Epidermal melanocyte (primary cell): ENCODE results near the gene FBXL14.
"Not testable (repeated sequence)": the region's sequence is repeated elsewhere in the genome, so short reads cannot be mapped to it uniquely, and the experiment has no call there.

Source experiments
- DNase-seq: peaks from one replicate; pipeline ENCODE4 v3.0.0; 2011; ENCODE audit warnings: low spot score; ENCODE audit not compliant: insufficient read length

The FBXL14 gene

GRCh38 chr12:1619587-1619986 lies 25.2 kb upstream of the FBXL14 start:
- DNase-seq = no peak

GRCh38 chr12:1619159-1619558 lies 24.8 kb upstream of the FBXL14 start:
- no peak for DNase-seq

- no peak for DNase-seq
Measured at GRCh38 chr12:1618489-1618888, 24.1 kb upstream of the FBXL14 start.

- DNase-seq = no peak
Measured at GRCh38 chr12:1616233-1617066, 22.1 kb upstream of the FBXL14 start.

- no peak for DNase-seq
Measured at GRCh38 chr12:1614360-1614759, 20.0 kb upstream of the FBXL14 start.

- no peak for DNase-seq
Measured at GRCh38 chr12:1613860-1614259, 19.5 kb upstream of the FBXL14 start.

- DNase-seq = no peak
Measured at GRCh38 chr12:1611803-1612572, 17.6 kb upstream of the FBXL14 start.

- DNase-seq = no peak
Measured at GRCh38 chr12:1610072-1610643, 15.8 kb upstream of the FBXL14 start.

- DNase-seq = no peak
Measured at GRCh38 chr12:1608713-1609119, 14.3 kb upstream of the FBXL14 start.

- no peak for DNase-seq
Measured at GRCh38 chr12:1607940-1608712, 13.7 kb upstream of the FBXL14 start.

GRCh38 chr12:1606021-1606622 lies 11.7 kb upstream of the FBXL14 start:
- DNase-seq = no peak

- DNase-seq = no peak
Measured at GRCh38 chr12:1605129-1606020, 11.0 kb upstream of the FBXL14 start.

GRCh38 chr12:1604464-1604863 lies 10.1 kb upstream of the FBXL14 start:
- DNase-seq = no peak

GRCh38 chr12:1603269-1603993 lies 9.1 kb upstream of the FBXL14 start:
- DNase-seq = no peak

- DNase-seq = not testable (repeated sequence)
Measured at GRCh38 chr12:1602706-1603105, 8.3 kb upstream of the FBXL14 start.

GRCh38 chr12:1598757-1599156 lies 4.4 kb upstream of the FBXL14 start:
- no peak for DNase-seq

- no peak for DNase-seq
Measured at GRCh38 chr12:1595690-1596347, 1.4 kb upstream of the FBXL14 start.

- no peak for DNase-seq
Measured at GRCh38 chr12:1595026-1595561, 713 bp upstream of the FBXL14 start.

GRCh38 chr12:1594006-1594260 lies 448 bp downstream of the FBXL14 start:
- no peak for DNase-seq
